HG03064 (cell line): ENCODE measurements around the gene TSPO2.

Source experiments
- ATAC-seq: cut with Tn5 transposase; IDR thresholded peaks from one replicate; pipeline ENCODE4 v1.9.1; 2021; ENCODE audit warnings: low read depth; ENCODE audit not compliant: unreplicated experiment

TSPO2 gene

GRCh38 chr6:41073968-41074691 is 31.9 kb downstream of the TSPO2 start:
- no peak for ATAC-seq

- no peak for ATAC-seq
These were observed 32.6 kb downstream of the TSPO2 start for GRCh38 chr6:41074692-41075436.

- no peak for ATAC-seq
These were observed 33.7 kb downstream of the TSPO2 start for GRCh38 chr6:41075651-41076626.

GRCh38 chr6:41077536-41077935 is 35.3 kb downstream of the TSPO2 start:
- no peak for ATAC-seq

- no peak for ATAC-seq
These were observed 35.8 kb downstream of the TSPO2 start for GRCh38 chr6:41078101-41078500.

- no peak for ATAC-seq
These were observed 36.8 kb downstream of the TSPO2 start for GRCh38 chr6:41079080-41079479.

- no peak for ATAC-seq
These were observed 38.4 kb downstream of the TSPO2 start for GRCh38 chr6:41080621-41081020.

- ATAC-seq, result no peak
These were observed 40.8 kb downstream of the TSPO2 start for GRCh38 chr6:41083072-41083471.

- ATAC-seq, result no peak
These were observed 42.9 kb downstream of the TSPO2 start for GRCh38 chr6:41085182-41085581.

- ATAC-seq, result no peak
These were observed 46.2 kb downstream of the TSPO2 start for GRCh38 chr6:41088451-41088850.

- ATAC-seq, result no peak
These were observed 48.8 kb downstream of the TSPO2 start for GRCh38 chr6:41090841-41091761.

GRCh38 chr6:41092421-41093140 is 50.3 kb downstream of the TSPO2 start:
- ATAC-seq, result no peak

GRCh38 chr6:41093729-41094128 is 51.5 kb downstream of the TSPO2 start:
- no peak for ATAC-seq
